Vagina (tissue), 2 donors: ENCODE measurements around the gene DNTT. TPM values are rescaled to one million over a fixed set of nuclear protein-coding genes. Genes with fewer than 3 reads are reported as not detected.
A peak's percentile ranks its signal among the peaks of the same experiment; 100 is the strongest.

Source experiments
- DNase-seq, 2 donors: peaks; one replicate each; pipeline ENCODE4 v3.0.0-alpha.2; 2017; ENCODE audit errors: extremely low spot score in 2 of 2
- H3K27ac ChIP-seq: fragments of 200-600 bp; sonication (generic); one replicate; pipeline ENCODE4 v1.5.1; 2019
- H3K27me3 ChIP-seq: fragments of 200-600 bp; sonication (generic); one replicate; pipeline ENCODE4 v1.5.1; 2019
- H3K36me3 ChIP-seq, 2 donors: fragments of 200-600 bp; sonication (generic); one replicate each; pipeline ENCODE4 v1.5.1; 2017 to 2019
- H3K4me1 ChIP-seq: fragments of 200-600 bp; sonication (generic); one replicate; pipeline ENCODE4 v1.5.1; 2019
- H3K4me3 ChIP-seq, 2 donors: fragments of 200-600 bp; sonication (generic); 1 replicate in 1 of 2; 2 replicates in 1 of 2; pipeline ENCODE4 v1.5.1; 2016 to 2019
- H3K9me3 ChIP-seq: fragments of 200-600 bp; sonication (generic); one replicate; pipeline ENCODE4 v1.5.1; 2019
- POLR2A ChIP-seq, 2 donors: fragments of 450-650 bp; IDR thresholded peaks; one replicate each; pipeline ENCODE4 v1.6.1; 2017; ENCODE audit warnings: antibody characterized with exemption in 2 of 2, mild to moderate bottlenecking in 2 of 2, moderate library complexity in 2 of 2
- POLR2AphosphoS5 ChIP-seq, 2 donors: sonication (generic); formaldehyde crosslinking; IDR thresholded peaks; one replicate each; pipeline ENCODE4 v1.9.0; 2017; ENCODE audit warnings: antibody characterized with exemption in 2 of 2, mild to moderate bottlenecking in 2 of 2, low read depth in 1 of 2; ENCODE audit not compliant: insufficient read depth in 1 of 2
- intact Hi-C: fragments of 100-400 bp; cut with DNase I; formaldehyde crosslinking; loops from one replicate; pipeline ENCODE4 v1.15.1; 2023
- total RNA-seq: library from RNA; depleted of rRNA; stranded (reverse); fragments of >200 nt; gene quantifications from one replicate; pipeline ENCODE4 v1.2.3, GENCODE V29; 2016
- TF ChIP-seq, protein P1 (sequence below), 3 experiments: fragments of 450-650 bp in 2 of 3; fragments of 200-600 bp in 1 of 3; sonication (generic) in 1 of 3; IDR thresholded peaks; one replicate each; pipeline ENCODE4 v1.5.1; 2017 to 2019; ENCODE audit warnings: antibody characterized with exemption in 3 of 3, mild to moderate bottlenecking in 2 of 3, moderate library complexity in 2 of 3

The DNTT gene
- total RNA-seq, 1 donor from 2014 or later: not detected

GRCh38 chr10:96288151-96288621 lies 16.0 kb upstream of the DNTT start:
- Histone ChIP-seq H3K27ac (no peak overlapping the region), H3K36me3 (no peaks in the 10 kb centered on the region), H3K9me3 (no peaks in the 10 kb centered on the region), H3K27me3 (no peaks in the 10 kb centered on the region), H3K4me1 (peaks cover 3% of the 10 kb centered on the region), H3K4me3 (no peak overlapping the region)
- intact Hi-C loops: no loop called here
- TF ChIP-seq POLR2A (IDR thresholded peaks at IDR 0.05): no peak
- no peak for TF ChIP-seq POLR2AphosphoS5 (IDR thresholded peaks at IDR 0.05; ENCODE audit: insufficient read depth in 1 of 2, low read depth in 1 of 2)
- TF ChIP-seq, protein P1, sequence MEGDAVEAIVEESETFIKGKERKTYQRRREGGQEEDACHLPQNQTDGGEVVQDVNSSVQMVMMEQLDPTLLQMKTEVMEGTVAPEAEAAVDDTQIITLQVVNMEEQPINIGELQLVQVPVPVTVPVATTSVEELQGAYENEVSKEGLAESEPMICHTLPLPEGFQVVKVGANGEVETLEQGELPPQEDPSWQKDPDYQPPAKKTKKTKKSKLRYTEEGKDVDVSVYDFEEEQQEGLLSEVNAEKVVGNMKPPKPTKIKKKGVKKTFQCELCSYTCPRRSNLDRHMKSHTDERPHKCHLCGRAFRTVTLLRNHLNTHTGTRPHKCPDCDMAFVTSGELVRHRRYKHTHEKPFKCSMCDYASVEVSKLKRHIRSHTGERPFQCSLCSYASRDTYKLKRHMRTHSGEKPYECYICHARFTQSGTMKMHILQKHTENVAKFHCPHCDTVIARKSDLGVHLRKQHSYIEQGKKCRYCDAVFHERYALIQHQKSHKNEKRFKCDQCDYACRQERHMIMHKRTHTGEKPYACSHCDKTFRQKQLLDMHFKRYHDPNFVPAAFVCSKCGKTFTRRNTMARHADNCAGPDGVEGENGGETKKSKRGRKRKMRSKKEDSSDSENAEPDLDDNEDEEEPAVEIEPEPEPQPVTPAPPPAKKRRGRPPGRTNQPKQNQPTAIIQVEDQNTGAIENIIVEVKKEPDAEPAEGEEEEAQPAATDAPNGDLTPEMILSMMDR (IDR thresholded peaks at IDR 0.05): no peak
- peak in 1 of 2 donors; percentile 0 for DNase-seq

DNA sequence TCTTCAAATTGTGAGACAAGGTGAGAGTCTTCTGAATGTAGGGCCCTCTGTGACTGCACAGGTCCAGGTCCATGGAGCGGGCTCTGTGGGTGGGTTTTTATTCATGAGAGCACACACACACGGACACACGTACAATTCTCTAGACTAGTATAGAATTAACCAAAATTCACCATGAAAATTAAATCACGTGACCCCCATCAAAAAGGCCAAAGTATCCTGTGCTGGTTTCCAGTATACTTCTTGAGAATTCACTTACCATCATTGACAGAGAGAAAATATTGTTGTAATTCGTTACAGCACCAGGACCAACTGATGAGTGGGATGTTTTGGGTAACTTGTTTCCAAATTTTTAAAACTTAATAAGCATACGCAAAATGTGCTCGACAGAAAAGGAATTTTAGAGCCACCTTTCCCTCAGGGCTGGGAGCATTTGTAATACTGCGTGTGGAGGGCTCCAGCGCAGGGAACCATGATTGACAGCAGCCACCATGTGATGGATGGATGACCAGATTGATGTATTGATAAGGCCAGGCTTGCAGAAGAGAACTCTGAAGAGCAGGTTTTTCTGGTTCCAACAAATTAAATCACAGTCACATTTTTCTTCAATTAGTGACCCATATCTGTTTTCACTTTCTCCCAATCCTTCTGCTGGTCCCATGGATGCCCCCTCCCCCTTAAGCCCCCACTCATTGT lies 14.9 kb upstream of the DNTT start:
- intact Hi-C loops: no loop called here
- Histone ChIP-seq H3K4me3 (no peak overlapping the region), H3K9me3 (no peaks in the 10 kb centered on the region), H3K36me3 (no peaks in the 10 kb centered on the region), H3K4me1 (peaks cover 3% of the 10 kb centered on the region), H3K27me3 (no peaks in the 10 kb centered on the region), H3K27ac (no peak overlapping the region)
- DNase-seq: peak in 1 of 2 donors; percentile 22
- TF ChIP-seq, protein P1 (IDR thresholded peaks at IDR 0.05): no peak
- no peak for TF ChIP-seq POLR2AphosphoS5 (IDR thresholded peaks at IDR 0.05; ENCODE audit: insufficient read depth in 1 of 2, low read depth in 1 of 2)
- no peak for TF ChIP-seq POLR2A (IDR thresholded peaks at IDR 0.05)

DNA sequence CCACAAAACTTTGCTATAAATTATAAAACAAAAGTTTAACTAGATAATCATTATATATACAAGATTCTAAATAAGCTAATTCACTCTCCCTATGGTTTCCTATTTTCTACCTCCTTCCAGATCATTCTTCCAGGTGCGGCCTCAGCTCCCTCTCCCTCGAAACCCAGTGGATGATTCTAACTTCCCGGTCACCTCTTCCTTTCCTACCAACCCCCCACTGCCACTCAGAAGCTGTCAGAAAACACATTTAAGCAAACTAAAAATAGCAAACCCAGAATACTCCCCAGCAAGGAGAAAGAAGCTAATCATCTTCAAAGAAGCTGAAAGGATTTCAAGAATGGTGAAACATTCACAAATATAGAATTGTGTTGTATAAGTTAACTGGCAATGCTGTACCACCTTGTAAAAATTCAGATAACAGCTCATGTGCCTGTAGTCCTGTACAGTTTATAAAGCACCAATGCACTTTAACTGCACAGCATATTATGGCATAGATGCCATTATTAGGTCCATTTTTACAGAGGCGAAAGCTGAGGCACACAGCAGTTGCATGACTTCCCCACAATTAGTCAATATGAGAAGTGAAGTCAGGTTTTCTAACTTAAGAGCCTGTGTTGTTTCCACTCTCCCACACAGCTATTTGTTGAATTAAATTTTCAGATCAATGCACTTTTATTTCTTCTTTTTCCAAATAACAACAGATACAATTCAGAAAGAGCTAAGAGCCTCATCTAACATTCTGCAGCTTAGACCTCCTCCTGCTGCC lies 13.7 kb upstream of the DNTT start:
- Histone ChIP-seq H3K27me3 (no peaks in the 10 kb centered on the region), H3K9me3 (no peaks in the 10 kb centered on the region), H3K4me1 (peaks cover 3% of the 10 kb centered on the region), H3K36me3 (no peaks in the 10 kb centered on the region), H3K27ac (no peak overlapping the region), H3K4me3 (no peak overlapping the region)
- no peak for DNase-seq
- intact Hi-C loops: loop anchor here (10.0 kb wide), 1 partner anchor 276 kb away; no protein-coding TSS in a partner anchor
- TF ChIP-seq, protein P1 (IDR thresholded peaks at IDR 0.05): no peak
- TF ChIP-seq POLR2AphosphoS5 (IDR thresholded peaks at IDR 0.05; ENCODE audit: insufficient read depth in 1 of 2, low read depth in 1 of 2) (no peak), POLR2A (IDR thresholded peaks at IDR 0.05) (no peak)

DNA sequence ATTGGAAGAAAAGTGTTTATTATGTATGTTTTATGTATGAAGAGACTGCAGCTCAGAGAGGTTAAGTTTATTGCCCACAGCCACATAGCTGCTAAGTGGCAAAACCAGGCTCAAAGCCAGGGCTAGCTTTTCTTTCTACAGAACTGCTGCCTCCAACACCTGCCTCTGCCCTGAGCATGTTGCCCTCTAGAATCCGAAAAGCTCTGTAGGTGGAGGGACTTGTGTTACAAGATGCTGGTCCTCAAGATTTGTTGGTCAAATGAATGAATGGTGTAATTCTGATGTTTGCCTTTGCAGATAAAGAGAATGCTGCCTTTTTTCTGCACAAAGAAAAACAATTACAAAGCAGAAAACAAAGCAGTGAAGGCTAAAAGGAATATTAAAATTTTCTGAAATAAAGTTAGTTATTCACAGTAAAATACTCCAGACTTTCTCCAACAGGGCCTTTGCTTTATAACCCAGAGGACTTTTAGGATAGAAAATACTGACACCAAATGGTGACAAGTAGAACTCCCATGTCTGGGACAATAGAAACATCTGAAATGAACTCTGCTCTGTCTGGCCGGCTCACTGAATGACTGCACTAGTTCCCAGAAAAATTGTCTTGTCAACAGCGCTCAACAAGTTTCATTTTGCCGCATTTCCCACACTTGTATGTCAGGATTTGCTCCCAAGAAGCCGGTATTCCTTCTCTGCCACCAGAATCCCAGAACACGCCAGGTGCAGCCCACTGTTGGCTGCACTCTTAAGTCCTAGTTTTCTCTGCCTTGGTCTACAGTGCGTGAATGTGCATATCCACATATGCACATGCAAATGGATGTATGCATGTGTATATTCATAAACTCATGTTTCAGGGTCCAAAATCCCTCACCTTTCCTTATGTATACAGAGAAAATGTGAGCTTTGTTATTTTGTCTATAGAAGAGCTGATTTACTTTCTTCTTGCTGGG lies 11.0 kb upstream of the DNTT start:
- Histone ChIP-seq H3K4me1 (peaks cover under 1% of the 10 kb centered on the region), H3K9me3 (no peaks in the 10 kb centered on the region), H3K27me3 (no peaks in the 10 kb centered on the region), H3K36me3 (no peaks in the 10 kb centered on the region), H3K27ac (no peak overlapping the region), H3K4me3 (no peak overlapping the region)
- TF ChIP-seq, protein P1 (IDR thresholded peaks at IDR 0.05): peak in 1 of 3 experiments; percentile 14
- TF ChIP-seq POLR2A (IDR thresholded peaks at IDR 0.05) (no peak), POLR2AphosphoS5 (IDR thresholded peaks at IDR 0.05; ENCODE audit: insufficient read depth in 1 of 2, low read depth in 1 of 2) (no peak)
- peak in 1 of 2 donors; percentile 67 for DNase-seq
- intact Hi-C loops: loop anchor here (10.0 kb wide), 1 partner anchor 278 kb away; no protein-coding TSS in a partner anchor
